ENCODE data around the gene FMR1.

DNA sequence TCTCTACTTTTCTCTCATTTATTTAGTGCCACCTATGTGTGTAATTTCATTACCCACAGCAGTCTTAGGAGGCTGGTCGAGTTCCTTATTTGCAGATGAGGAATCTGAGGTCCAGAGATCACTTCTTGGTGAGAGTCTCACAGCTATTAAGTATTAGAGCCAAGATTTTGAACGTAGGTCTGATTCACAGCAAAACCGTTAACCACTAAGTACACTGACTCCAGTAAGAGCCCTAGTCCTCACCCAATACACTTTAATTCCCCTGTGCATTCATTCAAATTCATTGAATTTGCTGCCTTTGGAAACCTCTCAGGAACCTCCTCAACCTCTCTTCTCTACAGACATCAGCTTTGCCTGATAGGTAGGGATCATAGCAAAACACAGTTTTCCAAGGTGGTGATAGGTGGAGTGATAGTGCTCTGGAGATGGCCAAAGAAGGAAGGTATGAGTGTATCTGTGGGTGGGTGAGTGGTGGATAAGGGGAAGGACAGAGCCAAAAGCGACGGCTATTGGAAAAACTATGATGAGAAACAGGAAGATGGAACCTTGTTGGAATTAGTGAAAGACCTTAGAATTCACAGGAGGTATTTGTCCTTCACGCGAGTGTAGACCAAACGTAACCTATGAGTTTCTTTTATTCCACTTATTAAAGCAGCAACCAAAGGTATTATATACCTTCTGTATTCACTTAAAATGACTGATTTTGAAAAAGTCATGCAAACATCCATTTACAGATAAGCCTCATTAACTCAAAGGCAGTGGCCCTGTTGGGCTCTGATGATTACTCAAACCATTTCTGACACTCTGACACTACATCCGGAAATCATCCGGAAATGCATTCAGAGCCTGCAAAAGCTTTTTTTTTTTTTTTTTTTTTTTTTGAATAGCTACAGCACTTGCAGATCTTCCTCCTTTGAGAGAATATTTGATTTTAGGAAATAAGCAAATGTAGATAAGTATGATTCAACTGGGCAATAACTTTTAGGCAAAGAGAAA, 6.3 kb downstream of the FMR1 start:
- TF ChIP-seq, protein P1, sequence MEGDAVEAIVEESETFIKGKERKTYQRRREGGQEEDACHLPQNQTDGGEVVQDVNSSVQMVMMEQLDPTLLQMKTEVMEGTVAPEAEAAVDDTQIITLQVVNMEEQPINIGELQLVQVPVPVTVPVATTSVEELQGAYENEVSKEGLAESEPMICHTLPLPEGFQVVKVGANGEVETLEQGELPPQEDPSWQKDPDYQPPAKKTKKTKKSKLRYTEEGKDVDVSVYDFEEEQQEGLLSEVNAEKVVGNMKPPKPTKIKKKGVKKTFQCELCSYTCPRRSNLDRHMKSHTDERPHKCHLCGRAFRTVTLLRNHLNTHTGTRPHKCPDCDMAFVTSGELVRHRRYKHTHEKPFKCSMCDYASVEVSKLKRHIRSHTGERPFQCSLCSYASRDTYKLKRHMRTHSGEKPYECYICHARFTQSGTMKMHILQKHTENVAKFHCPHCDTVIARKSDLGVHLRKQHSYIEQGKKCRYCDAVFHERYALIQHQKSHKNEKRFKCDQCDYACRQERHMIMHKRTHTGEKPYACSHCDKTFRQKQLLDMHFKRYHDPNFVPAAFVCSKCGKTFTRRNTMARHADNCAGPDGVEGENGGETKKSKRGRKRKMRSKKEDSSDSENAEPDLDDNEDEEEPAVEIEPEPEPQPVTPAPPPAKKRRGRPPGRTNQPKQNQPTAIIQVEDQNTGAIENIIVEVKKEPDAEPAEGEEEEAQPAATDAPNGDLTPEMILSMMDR (IDR thresholded peaks at IDR 0.05 in 8 of 11, conservative IDR thresholded peaks at IDR 0.05 in 3 of 11): no peak
- no peak for TF ChIP-seq POLR2A (IDR thresholded peaks at IDR 0.05)
